Measurements from ENCODE around the gene AHI1.

AHI1 gene

GRCh38 chr6:135314543-135314942 lies 183.0 kb downstream of the AHI1 start:
- Histone ChIP-seq H3K79me2 (ENCODE audit: insufficient read depth, low read length) (no peaks in the 10 kb centered on the region), H3K9me3 (ENCODE audit: insufficient read depth, low read length, severe bottlenecking) (no peaks in the 10 kb centered on the region), H3K4me1 (ENCODE audit: insufficient read depth, low read length) (peaks cover 22% of the 10 kb centered on the region), H3K9ac (ENCODE audit: low read depth, low read length) (no peak overlapping the region), H3K4me2 (ENCODE audit: insufficient read depth, low read length) (no peak overlapping the region), H3K27me3 (ENCODE audit: insufficient read depth, low read length, poor library complexity) (no peaks in the 10 kb centered on the region), H3K4me3 (ENCODE audit: low read depth in 1 of 2, low read length in 2 of 2) (no peak overlapping the region), H3K36me3 (ENCODE audit: insufficient read depth, low read length) (peaks cover 3% of the 10 kb centered on the region; the same call in 1 of the 2 replicates), H4K20me1 (ENCODE audit: insufficient read depth, low read length) (no peaks in the 10 kb centered on the region), H3K27ac (ENCODE audit: low read length) (peak overlapping the region; percentile 36), H2AFZ (ENCODE audit: low read depth, low read length) (no peak overlapping the region; the same call in 1 of the 2 replicates)
- peak; percentile 58; the same call in 2 of the 3 replicates for ATAC-seq (ENCODE audit: insufficient read depth, low read depth)
- DNase-seq, result no peak
- TF ChIP-seq EZH2 (IDR thresholded peaks at IDR 0.05; ENCODE audit: borderline replicate concordance, low read depth, low read length, severe bottlenecking), result no peak
- peak; percentile 15 for TF ChIP-seq CTCF (IDR thresholded peaks at IDR 0.05; ENCODE audit: borderline replicate concordance, extremely low read depth, low read length, poor library complexity, severe bottlenecking)

GRCh38 chr6:135311446-135312200 lies 185.9 kb downstream of the AHI1 start:
- TF ChIP-seq CTCF (IDR thresholded peaks at IDR 0.05; ENCODE audit: borderline replicate concordance, extremely low read depth, low read length, poor library complexity, severe bottlenecking), result no peak
- no peak for TF ChIP-seq EZH2 (IDR thresholded peaks at IDR 0.05; ENCODE audit: borderline replicate concordance, low read depth, low read length, severe bottlenecking)
- Histone ChIP-seq H3K4me2 (ENCODE audit: insufficient read depth, low read length) (no peak overlapping the region), H3K9ac (ENCODE audit: low read depth, low read length) (no peak overlapping the region), H3K4me3 (ENCODE audit: low read depth in 1 of 2, low read length in 2 of 2) (no peak overlapping the region), H3K79me2 (ENCODE audit: insufficient read depth, low read length) (no peaks in the 10 kb centered on the region), H3K9me3 (ENCODE audit: insufficient read depth, low read length, severe bottlenecking) (no peaks in the 10 kb centered on the region), H4K20me1 (ENCODE audit: insufficient read depth, low read length) (no peaks in the 10 kb centered on the region), H2AFZ (ENCODE audit: low read depth, low read length) (no peak overlapping the region), H3K4me1 (ENCODE audit: insufficient read depth, low read length) (peaks cover 22% of the 10 kb centered on the region), H3K27me3 (ENCODE audit: insufficient read depth, low read length, poor library complexity) (no peaks in the 10 kb centered on the region), H3K27ac (ENCODE audit: low read length) (no peak overlapping the region), H3K36me3 (ENCODE audit: insufficient read depth, low read length) (peaks cover 3% of the 10 kb centered on the region; the same call in 1 of the 2 replicates)
- no peak for ATAC-seq (ENCODE audit: insufficient read depth, low read depth)
- no peak for DNase-seq

- Histone ChIP-seq H3K4me2 (ENCODE audit: insufficient read depth, low read length) (no peak overlapping the region), H3K9ac (ENCODE audit: low read depth, low read length) (no peak overlapping the region), H3K79me2 (ENCODE audit: insufficient read depth, low read length) (no peaks in the 10 kb centered on the region), H3K4me3 (ENCODE audit: low read depth in 1 of 2, low read length in 2 of 2) (no peak overlapping the region), H4K20me1 (ENCODE audit: insufficient read depth, low read length) (no peaks in the 10 kb centered on the region), H2AFZ (ENCODE audit: low read depth, low read length) (no peak overlapping the region), H3K4me1 (ENCODE audit: insufficient read depth, low read length) (peaks cover 31% of the 10 kb centered on the region), H3K9me3 (ENCODE audit: insufficient read depth, low read length, severe bottlenecking) (no peaks in the 10 kb centered on the region), H3K36me3 (ENCODE audit: insufficient read depth, low read length) (peaks cover under 1% of the 10 kb centered on the region; the same call in 1 of the 2 replicates), H3K27ac (ENCODE audit: low read length) (no peak overlapping the region), H3K27me3 (ENCODE audit: insufficient read depth, low read length, poor library complexity) (no peaks in the 10 kb centered on the region)
- DNase-seq (no peak), ATAC-seq (ENCODE audit: insufficient read depth, low read depth) (no peak)
- TF ChIP-seq EZH2 (IDR thresholded peaks at IDR 0.05; ENCODE audit: borderline replicate concordance, low read depth, low read length, severe bottlenecking) (no peak), CTCF (IDR thresholded peaks at IDR 0.05; ENCODE audit: borderline replicate concordance, extremely low read depth, low read length, poor library complexity, severe bottlenecking) (no peak)
Measured at GRCh38 chr6:135310291-135310690, 187.2 kb downstream of the AHI1 start.
